GM18861 (cell line): ENCODE measurements around the gene PDXK.

Experiments used
- ATAC-seq: cut with Tn5 transposase; IDR thresholded peaks from one replicate; pipeline ENCODE4 v1.9.1; 2021; ENCODE audit not compliant: unreplicated experiment

The PDXK gene

GRCh38 chr21:43801006-43801783 lies 82.3 kb downstream of the PDXK start:
- ATAC-seq, result no peak

- ATAC-seq, result no peak
Observed at GRCh38 chr21:43802713-43803313, 83.9 kb downstream of the PDXK start.

GRCh38 chr21:43803558-43804300 lies 84.8 kb downstream of the PDXK start:
- no peak for ATAC-seq

GRCh38 chr21:43805275-43805800 lies 86.4 kb downstream of the PDXK start:
- peak; percentile 77 for ATAC-seq

GRCh38 chr21:43806017-43806710 lies 87.2 kb downstream of the PDXK start:
- ATAC-seq, result no peak

- no peak for ATAC-seq
Observed at GRCh38 chr21:43808367-43808766, 89.4 kb downstream of the PDXK start.

GRCh38 chr21:43808832-43809251 lies 89.9 kb downstream of the PDXK start:
- no peak for ATAC-seq

- no peak for ATAC-seq
Observed at GRCh38 chr21:43809346-43809799, 90.4 kb downstream of the PDXK start.

GRCh38 chr21:43809853-43810504 lies 91.0 kb downstream of the PDXK start:
- no peak for ATAC-seq

- peak; percentile 46 for ATAC-seq
Observed at GRCh38 chr21:43810505-43811261, 91.8 kb downstream of the PDXK start.

- no peak for ATAC-seq
Observed at GRCh38 chr21:43811262-43812105, 92.6 kb downstream of the PDXK start.
